AG08396 (cell line): ENCODE data around the gene FOXP1.

ENCODE experiments used
- DNase-seq: peaks from one replicate; pipeline ENCODE4 v3.0.0; 2012; ENCODE audit warnings: low spot score, mixed read lengths

FOXP1 gene

DNA sequence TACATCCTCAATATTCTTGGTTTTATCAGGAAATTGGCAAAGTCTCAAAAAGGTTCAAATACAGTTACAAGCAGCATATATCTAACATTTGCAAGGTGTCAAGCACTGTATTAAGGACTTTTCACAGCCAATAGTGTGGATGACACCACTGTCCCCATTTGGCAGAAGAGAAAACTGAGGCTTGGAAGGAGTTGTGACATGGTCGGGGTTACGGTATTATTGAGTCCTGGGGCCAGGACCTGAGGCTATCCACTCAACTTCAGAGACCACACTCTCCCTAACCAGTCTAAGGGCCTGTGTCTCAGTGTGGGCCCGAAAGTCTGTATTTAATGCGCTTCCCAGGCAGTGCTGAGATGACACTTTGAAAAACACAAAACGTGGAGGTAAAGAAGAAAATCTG lies 99.1 kb downstream of the FOXP1 start:
- no peak for DNase-seq

DNA sequence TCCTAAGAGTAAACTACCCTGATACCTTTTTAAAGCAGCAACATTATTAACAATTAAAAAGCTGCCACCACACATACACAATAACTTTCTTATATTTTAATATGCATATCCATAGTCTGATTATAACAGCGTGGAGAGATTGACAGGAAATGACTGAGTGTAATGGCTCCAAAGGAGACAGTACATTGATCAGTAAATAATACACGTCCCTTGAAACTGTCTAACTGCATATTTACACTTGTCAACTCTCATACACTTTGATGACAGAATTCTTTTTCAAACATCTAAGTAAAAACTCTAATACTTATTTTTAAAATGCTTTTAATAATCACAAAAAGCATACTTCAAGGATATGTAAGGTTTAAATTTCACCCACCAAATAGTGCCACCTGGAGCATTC lies 99.5 kb downstream of the FOXP1 start:
- no peak for DNase-seq

DNA sequence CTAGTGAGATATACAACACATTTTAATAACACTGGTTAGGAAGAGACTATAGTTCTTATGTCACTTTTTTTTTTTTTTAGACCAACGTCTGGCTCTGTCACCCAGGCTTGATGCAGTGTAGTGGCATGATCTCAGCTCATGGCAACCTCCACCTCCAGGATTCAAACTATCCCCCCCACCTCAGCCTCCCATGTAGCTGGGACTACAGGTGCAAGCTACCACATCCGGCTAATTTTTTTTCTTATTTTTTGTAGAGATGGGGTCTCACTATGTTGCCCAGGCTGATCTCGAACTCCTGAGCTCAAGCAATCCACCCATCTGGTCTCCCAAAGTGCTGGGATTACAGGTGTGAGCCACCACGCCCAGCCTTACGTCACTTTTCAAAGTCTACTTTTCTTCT lies 100.8 kb downstream of the FOXP1 start:
- DNase-seq = no peak

DNA sequence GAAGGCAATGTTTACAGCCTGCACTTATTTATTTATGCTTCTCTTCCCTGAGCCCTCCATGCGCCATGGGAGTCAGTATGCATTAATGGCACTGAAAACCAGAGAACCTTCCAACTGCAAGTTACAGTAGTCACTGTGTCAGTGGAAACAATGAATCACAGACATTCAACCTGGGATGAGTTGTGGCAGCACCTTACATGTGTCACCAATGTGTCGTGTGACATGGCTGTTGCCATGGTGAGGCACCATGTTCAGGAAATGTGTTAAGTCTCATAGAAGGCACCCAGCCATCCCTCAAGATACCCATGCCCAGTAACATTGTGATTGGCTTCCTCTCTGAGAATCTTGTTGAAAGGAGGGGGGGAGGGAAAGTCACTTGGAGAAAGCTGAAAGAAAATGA lies 105.0 kb downstream of the FOXP1 start:
- peak; percentile 23 for DNase-seq

DNA sequence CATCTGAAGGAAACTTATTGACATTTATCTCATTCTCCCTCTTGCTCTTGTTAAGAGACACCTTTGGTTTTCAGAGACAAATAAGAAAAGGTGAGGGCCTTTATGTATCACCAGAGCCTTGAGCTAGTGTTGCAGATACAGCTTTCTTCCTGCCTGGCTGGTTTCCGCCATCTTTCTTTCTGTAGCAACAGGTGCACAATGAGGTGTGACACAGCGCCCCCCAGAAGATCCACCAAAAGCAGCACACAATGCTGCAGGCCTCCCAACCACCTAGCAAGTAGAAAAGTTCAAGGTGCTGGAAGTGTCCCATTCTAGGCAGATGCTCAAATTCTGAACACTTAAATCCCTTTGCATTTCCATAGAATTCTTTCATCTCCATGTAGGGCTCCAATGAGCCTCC lies 106.6 kb downstream of the FOXP1 start:
- no peak for DNase-seq

DNA sequence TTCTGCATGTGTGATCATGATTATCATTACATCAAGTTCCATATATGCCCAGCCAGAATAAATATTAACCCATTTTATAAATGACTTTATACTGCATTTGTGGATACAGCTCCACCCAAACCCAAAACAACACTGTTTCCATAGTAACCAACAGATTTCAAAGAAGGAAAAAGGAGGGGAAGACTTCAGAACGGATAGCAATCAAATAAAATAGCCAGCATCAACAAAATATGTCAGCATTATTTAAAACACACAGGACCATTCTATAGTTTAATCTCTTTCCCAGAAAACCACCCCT lies 114.4 kb downstream of the FOXP1 start:
- no peak for DNase-seq

DNA sequence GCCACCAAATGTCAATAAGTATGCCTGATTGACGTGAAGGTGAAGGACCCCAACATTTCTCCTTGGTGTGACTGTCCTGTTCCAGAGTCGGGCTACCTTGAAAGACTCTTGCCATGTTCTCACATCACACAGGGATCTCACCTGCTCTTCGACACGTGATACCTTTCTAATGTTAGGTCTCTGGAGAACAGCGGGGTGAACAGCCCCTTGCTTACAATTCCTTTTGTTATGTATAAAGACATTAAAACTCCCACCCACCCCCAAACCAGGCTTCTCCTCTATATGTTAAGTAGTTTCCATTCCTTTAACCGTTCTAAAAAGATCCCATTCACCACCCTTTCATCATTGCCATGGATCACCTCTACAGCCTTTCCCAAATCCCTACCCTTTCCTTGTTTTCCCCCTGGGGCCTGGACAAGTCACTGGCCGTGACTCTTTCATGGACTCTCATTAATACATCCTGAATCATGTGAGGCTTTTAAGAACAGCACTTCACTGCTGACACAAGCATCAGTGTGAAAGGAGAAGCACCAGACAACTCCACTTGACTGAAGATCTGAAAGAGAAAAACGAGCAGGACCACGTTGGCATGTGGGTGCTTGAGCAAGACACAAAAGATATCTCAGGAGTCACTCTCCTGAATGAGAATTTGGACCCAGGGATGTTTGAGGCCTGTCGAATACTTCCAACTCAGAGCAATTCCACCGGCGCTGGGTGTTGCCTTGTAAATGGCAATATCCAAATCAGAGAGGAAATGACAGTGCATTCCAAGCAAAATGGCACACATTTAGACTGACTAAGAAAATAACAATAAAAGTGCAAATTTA lies 115.0 kb downstream of the FOXP1 start:
- no peak for DNase-seq

DNA sequence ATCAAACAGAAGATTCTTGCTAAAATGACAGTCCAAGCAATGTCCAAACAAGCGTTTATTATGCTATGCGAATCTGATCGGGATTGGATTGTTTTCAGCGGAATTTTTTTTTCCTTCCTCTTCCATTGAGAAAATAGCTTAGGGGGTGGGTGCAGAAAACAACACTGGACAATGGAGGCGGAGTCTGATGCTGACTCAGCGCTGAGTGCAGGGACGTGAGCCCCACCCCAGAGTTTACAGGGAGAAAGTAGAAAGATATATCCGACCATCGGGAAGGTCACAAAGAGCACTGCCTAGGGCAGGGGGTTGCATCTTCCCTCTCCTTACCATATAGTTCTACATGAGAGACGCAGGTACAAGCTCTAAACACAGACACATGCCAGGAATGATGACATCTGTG lies 117.0 kb downstream of the FOXP1 start:
- no peak for DNase-seq

DNA sequence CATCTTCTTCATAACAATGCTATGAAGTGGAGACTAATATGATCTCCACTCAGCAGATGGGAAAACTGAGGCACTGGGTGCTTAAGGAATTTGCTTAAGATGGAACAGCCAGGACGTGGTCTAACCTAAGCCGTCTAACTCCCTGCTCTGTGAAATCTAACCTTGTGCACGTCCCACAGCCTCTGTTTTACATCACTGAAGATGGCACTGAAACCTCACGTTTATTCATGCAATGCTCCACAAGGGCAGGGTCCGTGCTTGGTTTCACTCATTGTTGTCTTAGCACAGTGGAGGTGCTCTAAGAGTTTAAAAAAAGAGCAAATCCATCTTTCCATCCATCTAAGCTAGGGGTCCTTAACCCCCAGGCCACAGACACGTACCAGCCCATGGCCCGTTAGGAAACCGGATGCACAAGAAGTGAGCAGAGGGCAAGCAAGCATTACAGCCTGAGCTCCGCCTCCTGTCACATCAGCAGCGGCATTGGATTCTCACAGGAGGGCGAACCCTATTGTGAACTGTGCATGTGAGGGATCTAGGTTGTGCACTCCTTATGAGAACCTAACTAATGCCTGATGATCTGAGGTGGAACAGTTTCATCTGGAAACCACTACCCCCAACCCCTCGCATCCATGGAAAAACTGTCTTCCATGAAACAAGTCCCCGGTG lies 118.0 kb downstream of the FOXP1 start:
- DNase-seq = no peak

DNA sequence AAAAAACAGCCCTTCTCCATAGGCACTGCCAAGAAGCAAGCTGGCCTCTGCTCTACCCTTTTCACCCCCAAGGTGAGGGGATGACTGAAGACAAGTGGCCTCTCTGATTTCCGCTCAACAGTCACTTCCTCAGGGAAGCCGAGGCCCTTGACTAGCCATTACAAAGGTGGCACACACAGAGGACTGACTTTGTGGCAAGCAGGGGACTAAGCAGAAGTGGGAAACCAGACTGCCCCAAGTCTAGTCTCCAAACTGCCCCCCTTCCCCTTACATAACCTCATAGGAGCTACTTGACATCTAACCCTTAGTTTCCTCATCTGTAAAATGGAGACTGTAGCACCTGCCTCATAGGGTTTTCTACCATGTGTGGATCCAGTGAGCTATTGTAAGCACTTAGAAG lies 118.9 kb downstream of the FOXP1 start:
- no peak for DNase-seq

DNA sequence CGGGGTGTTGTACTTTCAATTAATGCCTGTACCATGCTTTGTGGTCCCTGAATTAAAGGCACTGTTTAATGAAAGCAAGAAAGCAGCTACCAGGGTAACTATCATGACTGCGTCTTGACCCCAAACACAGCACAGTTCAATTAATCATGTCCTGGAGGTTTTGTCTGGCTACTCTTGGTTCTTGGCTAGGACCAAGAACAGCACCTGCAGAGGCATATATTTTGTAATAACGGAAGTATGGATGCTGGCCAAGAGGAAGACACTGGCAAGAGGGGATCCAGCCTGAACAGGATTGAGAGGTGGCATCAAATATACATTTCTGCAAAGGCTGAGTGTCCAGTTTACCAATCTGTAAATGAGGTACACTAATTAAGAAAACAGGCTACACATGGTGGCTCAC lies 119.9 kb downstream of the FOXP1 start:
- DNase-seq = no peak

DNA sequence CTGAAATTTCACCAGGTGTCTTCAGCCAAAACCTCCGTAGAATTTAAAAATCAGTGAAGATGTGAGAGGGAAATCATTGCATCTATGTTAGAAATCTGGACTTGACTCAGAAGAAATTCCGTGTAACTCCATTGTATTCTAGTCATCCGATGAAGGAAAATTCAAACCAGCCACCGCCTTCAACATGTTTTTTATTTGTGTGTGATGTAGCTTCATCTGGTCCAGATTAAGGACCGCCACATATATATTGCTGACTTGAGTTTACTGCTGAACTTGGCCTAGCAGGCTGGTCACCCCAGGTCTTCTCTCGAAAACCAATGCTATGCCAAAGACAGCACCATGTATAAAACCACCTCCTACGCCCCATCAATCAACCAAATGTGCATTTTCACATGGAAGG lies 120.9 kb downstream of the FOXP1 start:
- DNase-seq = no peak

DNA sequence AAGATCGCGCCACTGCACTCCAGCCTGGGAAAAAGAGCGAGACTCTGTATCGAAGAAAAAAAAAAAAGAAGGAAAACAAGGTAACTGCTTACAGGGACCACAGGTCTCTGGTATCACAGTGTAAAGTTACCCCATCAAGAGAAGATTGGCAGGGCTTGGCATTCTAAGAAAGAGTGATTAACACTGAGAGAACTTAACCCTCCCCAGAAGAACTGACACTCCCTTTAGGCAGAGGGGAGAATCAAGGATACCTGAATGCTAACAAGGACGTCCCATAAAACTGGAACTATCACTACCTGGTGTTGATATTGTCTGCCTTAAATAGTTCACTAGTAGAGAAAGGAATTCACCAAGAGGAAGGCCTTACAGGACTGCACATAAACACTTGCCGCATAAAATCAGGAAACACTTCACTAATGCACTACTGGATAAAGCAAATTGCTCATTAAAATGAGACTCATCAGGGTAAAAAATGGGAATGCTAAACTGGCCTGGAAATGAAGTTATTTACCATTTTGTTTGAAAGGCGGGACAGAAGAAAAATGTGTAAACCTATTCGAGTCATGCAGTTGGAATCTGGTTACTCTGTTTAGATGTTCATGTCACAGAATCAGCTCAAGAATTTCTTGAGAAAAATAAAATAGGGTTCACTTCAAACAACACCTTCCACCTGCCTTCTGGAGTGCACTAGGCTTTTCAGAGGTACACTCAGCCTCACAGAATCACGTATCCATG lies 121.6 kb downstream of the FOXP1 start:
- DNase-seq = peak; percentile 24

DNA sequence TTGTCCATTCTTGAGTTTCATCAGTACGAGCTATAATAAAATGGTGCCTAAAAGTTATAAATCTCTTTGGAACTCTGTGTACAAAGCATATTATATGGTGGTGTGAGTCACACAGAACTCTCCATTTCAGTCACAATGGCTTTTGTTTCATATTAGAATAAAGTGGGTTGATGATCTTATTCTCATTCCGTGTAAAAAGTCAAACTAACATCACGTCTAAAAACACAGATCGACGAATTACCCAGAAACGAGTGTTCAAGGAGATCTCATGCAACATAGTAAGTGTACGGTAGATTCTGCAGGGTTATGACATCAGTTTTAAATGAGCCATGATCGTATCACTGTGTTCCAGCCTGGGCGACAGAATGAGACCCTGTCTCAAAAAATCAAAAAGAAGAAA lies 122.4 kb downstream of the FOXP1 start:
- no peak for DNase-seq

DNA sequence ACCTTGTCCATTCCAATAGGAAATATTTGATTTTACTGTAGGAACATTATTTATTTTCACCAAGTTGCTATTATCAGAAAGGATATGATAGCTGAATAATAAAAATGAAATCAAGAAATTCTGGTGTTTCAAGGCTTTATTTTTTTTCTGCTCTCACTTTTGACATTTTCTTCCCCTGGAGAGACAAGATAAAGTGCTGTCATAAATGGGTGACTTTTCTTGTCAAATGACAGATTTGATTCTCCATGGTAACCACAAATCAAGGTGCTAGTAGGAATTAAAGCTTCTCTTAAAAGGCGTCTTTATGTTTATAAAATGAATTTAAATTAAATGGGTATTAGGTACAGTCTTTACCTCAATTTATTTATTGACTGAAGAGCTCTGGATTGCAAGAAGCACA lies 124.6 kb downstream of the FOXP1 start:
- no peak for DNase-seq

DNA sequence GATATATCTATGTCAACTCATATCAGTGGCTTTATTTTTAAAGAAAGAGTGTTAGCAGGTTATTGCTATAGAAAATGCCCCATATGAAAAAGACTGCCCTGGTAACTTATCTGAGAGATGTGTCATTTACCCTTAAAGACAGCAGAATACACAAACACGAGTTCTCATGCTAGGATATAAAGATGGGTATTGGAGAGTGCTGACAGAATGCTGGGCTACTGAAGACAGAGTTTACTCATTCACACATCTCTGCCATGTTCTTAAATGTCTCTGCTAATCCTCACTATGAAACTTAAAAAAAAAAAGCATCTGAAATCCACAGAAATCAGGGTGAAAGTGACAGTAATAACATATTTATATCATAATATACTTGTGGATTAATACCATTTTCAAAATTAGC lies 126.7 kb downstream of the FOXP1 start:
- DNase-seq = no peak

DNA sequence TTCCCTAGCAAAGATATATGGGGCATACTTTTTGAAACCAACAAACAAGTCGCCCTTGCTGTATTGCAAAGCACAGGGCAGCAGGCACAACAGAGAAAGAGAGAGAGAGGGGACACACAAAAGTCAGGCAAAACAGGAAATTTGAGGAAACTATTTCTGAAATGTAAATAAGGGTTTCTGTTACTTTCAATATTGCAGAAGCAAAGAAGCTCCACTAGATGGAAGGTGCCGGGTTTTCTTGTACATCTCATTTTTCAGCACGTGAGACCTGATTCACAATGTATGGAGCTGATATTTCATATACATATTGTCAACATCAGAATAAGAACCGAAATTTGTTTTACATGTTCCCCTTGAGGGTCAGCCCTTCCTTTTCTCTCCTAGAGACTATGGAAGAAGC lies 127.4 kb downstream of the FOXP1 start:
- peak; percentile 28 for DNase-seq

DNA sequence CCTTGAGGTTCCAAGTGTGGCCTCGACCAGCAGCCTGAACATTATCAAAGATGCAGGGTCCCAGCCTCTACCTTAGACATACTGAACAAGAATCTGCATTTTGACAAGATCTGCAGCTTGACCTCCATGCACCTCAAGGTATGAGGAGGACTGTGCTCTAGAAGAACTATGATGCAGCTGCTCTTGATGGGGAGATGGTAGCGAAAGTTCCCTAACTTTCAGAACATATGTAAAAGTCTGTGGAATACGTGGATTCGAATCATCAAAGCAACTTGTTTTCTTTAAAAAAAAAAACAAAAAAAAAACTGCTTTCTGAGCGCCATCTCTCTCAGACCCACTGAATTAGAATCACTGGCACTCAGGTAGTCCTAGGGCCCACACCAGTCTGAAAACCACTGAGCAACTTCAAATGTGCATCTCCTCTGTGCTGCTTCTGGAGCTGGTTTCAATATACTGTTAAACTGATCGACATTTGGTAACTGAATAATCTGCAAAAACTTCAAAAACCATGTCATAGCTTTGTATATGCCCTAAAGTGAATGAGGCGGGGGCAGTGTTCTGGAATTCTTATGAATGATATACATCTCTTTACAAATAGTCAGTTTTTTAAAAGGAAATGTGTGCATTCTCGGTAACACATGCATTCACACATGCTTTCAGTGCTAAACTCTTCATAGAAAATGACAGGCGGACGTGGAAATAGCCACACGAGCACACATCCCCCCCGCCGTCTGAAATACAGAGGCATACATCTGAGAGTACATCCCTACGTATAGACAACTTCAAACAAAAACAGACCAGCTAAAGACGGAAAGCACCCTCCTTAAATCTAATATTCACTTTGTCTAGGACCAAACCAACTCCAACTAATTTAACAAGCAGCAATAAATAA lies 128.8 kb downstream of the FOXP1 start:
- no peak for DNase-seq

DNA sequence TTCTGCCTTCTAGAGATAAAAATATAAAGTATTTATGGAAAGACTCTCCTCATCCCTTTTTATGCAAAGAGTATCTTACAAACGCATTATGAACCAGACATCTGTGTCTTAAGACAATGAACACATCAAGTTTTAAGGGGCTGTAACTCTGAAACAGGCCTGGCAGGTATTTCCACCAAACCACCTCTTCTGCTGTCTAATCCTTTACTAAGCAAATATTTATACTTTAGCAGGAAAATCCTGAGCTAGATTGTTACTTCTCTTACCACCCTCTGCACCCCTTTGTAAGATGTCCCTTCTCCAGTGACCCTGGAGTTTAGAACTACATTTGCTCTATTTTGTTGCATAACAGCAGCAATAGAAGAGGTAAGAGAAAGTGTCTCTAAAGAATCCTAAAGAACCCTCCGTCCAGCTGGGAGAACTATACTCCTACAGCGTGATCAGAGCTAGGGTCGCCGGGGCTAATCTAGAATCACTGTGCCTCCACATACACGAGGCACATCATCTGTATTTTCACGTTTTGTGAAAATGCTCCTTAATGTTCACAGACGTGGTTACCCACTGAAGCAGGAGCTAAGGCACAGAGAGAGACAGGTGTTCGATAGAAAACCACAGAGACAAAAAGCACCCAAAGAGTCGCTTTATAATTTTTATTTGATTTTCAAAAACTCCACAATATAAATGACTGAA lies 129.6 kb downstream of the FOXP1 start:
- no peak for DNase-seq

DNA sequence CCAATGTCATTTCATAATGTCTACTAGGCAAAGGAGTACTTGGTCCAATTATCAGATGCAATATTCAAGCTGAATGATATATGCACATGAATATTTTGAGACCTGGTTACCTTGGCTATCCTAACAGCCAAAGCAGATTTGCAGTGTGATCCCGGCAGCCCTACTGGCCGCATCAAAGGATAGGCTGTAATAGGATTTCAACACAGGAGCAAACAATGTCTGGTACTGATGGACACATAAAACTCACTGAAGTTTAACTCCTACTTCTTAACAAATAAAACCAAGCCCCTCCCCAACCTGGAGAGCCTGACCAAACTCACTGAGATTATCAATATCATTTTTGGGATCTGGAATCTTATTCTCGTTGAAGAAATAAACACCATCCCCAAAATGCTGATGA lies 130.2 kb downstream of the FOXP1 start:
- no peak for DNase-seq

DNA sequence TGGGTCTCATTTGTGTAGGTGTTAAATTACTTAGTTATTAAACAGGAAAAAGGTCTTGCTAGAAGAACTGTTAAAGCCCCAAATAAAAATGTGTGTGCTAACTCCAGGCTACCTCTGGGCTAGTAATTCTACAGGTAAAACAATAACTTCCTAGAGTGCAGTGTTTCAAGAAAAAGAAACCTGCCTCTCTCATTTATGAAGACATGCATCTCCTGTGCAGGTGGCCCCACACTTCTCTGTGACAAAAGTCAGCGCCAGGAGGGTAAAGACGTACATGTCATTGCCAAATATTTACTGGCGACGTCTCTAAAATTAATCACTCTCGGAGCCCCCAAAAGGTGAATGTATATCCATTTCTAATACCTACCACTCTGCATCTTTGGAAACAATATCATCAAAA lies 131.7 kb downstream of the FOXP1 start:
- DNase-seq = no peak

DNA sequence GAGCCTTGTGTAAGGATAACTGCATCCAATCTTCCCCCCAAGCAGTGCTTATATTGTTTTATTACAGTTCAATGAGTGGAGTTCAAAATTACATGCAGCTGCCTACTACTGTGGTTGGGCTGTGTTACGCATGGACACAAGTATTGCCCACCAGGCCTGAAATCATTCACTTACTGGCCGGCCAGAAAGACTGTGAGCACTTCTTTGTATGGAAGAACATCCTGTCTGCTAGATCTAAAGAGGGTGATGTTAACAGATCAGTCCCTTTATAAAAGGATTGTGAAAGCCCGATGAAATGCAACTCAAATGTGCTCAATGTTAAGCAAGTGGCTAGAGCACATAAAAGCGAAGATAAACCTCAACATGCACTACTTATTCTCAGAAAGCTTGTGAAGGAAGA lies 132.5 kb downstream of the FOXP1 start:
- DNase-seq = no peak
